ENCODE results near the gene C6orf132. TPM values are rescaled to one million over a fixed set of nuclear protein-coding genes. Genes with fewer than 3 reads are reported as not detected.

The C6orf132 gene
- total and polyA plus RNA-seq, 2 of the 8 experiments (the other 6 are each of a cell fraction or from before 2014, with no cell fraction given), result 31.5 to 64.0 TPM

GRCh38 chr6:42059743-42060142, 82.7 kb downstream of the C6orf132 start:
- Histone ChIP-seq H3K56ac (replicated peaks; ENCODE audit: insufficient read length, low read depth, low read length) (no peak overlapping the region), H3K9me3 (ENCODE audit: insufficient read depth in 2 of 2, low read depth in 1 of 2, low read length in 1 of 2) (no peaks in the 10 kb centered on the region), H2BK5ac (ENCODE audit: low read depth, low read length) (no peak overlapping the region), H4K91ac (replicated peaks; ENCODE audit: insufficient read length, low read length) (no peak overlapping the region), H3K36me3 (ENCODE audit: control insufficient read depth in 2 of 4, insufficient read depth in 4 of 4, low read length in 3 of 4) (peaks cover 22 to 76% (median 48%) of the 10 kb centered on the region in 4 experiments), H3K27ac (ENCODE audit: low read depth, low read length) (no peak overlapping the region), H3K23me2 (ENCODE audit: low read depth, low read length) (no peaks in the 10 kb centered on the region), H3K79me2 (ENCODE audit: control insufficient read depth in 1 of 2, insufficient read depth in 2 of 2, low read length in 2 of 2) (no peaks in the 10 kb centered on the region), H2BK120ac (replicated peaks; ENCODE audit: low read depth, low read length) (no peak overlapping the region), H3K4me2 (ENCODE audit: insufficient read depth in 1 of 2, low read depth in 2 of 2, low read length in 2 of 2) (no peak overlapping the region), H3K9ac (replicated peaks in 1 of 4; ENCODE audit: extremely low read depth in 1 of 4, low read depth in 3 of 4, low read length in 3 of 4) (no peak overlapping the region), H2BK12ac (ENCODE audit: low read depth, low read length) (no peak overlapping the region), H3K4ac (replicated peaks; ENCODE audit: insufficient read length, low read depth, low read length) (no peak overlapping the region), H2AK5ac (ENCODE audit: low read depth, low read length) (no peak overlapping the region), H3K4me3 (ENCODE audit: extremely low read depth in 1 of 4, insufficient read depth in 2 of 4, low read depth in 3 of 4, low read length in 4 of 4) (no peak overlapping the region), H2AFZ (ENCODE audit: low read length) (no peak overlapping the region), H3K18ac (ENCODE audit: extremely low read depth, low read length) (no peak overlapping the region), H4K8ac (ENCODE audit: extremely low read depth, insufficient read depth, low read length) (no peak overlapping the region), H2BK20ac (ENCODE audit: low read length) (no peak overlapping the region), H3K23ac (ENCODE audit: insufficient read length) (no peak overlapping the region), H4K20me1 (replicated peaks in 1 of 2; ENCODE audit: control insufficient read depth in 1 of 2, insufficient read depth in 2 of 2, low read length in 2 of 2) (no peaks in the 10 kb centered on the region), H3K79me1 (ENCODE audit: low read depth, low read length) (no peaks in the 10 kb centered on the region), H4K5ac (ENCODE audit: insufficient read length, low read depth, low read length) (no peak overlapping the region), H3K14ac (ENCODE audit: insufficient read length) (no peak overlapping the region), H3K4me1 (replicated peaks in 1 of 4; ENCODE audit: control insufficient read depth in 3 of 4, insufficient read depth in 4 of 4, low read length in 3 of 4) (no peaks in the 10 kb centered on the region), H3K27me3 (replicated peaks in 1 of 4; ENCODE audit: control insufficient read depth in 3 of 4, extremely low read depth in 1 of 4, insufficient read depth in 3 of 4, low read length in 3 of 4) (no peaks in the 10 kb centered on the region), H2BK15ac (ENCODE audit: low read length) (no peak overlapping the region)
- 86% methylated on average over 5 of the region's 5 CpGs; no CpG with 5 or more reads in 1 of the 2 experiments for WGBS, 2 experiments (ENCODE audit: extremely low coverage in 1 of 2, insufficient coverage in 1 of 2, insufficient read length in 1 of 2, insufficient replicate concordance in 2 of 2, low coverage in 1 of 2, low lambda C conversion rate in 2 of 2, missing lambda C conversion rate in 1 of 2)
- ChIA-PET CTCF (ENCODE audit: partially characterized antibody) (interaction anchor here (1.3 kb wide), 1 partner anchor 9 kb away, joined by 4 read pairs; no protein-coding TSS in a partner anchor), POLR2A (ENCODE audit: partially characterized antibody) (interaction anchor here (1.1 to 1.5 kb wide), 3 partner anchors 8 to 268 kb away, joined by 3 to 5 read pairs (median 3); partner anchors contain the start of gene TAF8)
- FAIRE-seq, result no peak
- DNase-seq (ENCODE audit: low read depth in 1 of 2, low spot score in 2 of 2), result no peak
- TF ChIP-seq PHF8 (conservative IDR thresholded peaks at IDR 0.05; ENCODE audit: low read depth, low read length), result no peak
- TF ChIP-seq CBX5 (IDR thresholded peaks at IDR 0.05; ENCODE audit: low read depth, low read length), result no peak
- TF ChIP-seq SUZ12 (IDR thresholded peaks at IDR 0.05; ENCODE audit: low read length), result no peak
- no peak for TF ChIP-seq POLR2AphosphoS5 (IDR thresholded peaks at IDR 0.05; ENCODE audit: low read depth, low read length)
- no peak for TF ChIP-seq BCL11A (IDR thresholded peaks at IDR 0.05; ENCODE audit: low read depth in 2 of 2, low read length in 2 of 2)
- no peak for TF ChIP-seq SIRT6 (IDR thresholded peaks at IDR 0.05; ENCODE audit: low read length)
- no peak for TF ChIP-seq POLR2A (IDR thresholded peaks at IDR 0.05; ENCODE audit: control extremely low read depth in 1 of 2, low read depth in 2 of 2, low read length in 2 of 2)
- no peak for TF ChIP-seq NANOG (IDR thresholded peaks at IDR 0.05; ENCODE audit: insufficient read depth, low read depth, low read length, poor library complexity, severe bottlenecking)
- no peak for TF ChIP-seq KDM4A (IDR thresholded peaks at IDR 0.05; ENCODE audit: low read depth, low read length, severe bottlenecking)
- TF ChIP-seq RBBP5 (IDR thresholded peaks at IDR 0.05; ENCODE audit: borderline replicate concordance, low read depth, low read length), result no peak
- no peak for TF ChIP-seq KDM1A (IDR thresholded peaks at IDR 0.05; ENCODE audit: borderline replicate concordance, low read length)
- TF ChIP-seq ATF2 (IDR thresholded peaks at IDR 0.05; ENCODE audit: low read length), result no peak

Data from H1 (cell line).